ENCODE results near the gene PKD2.

PKD2 gene

GRCh38 chr4:88109123-88109881 lies 101.9 kb downstream of the PKD2 start:
- Histone ChIP-seq H4K91ac (ENCODE audit: low read length) (no peak overlapping the region), H3K9ac (ENCODE audit: low read length) (no peak overlapping the region)
- WGBS: 100% methylated on average over 3 of the region's 5 CpGs

GRCh38 chr4:88110826-88111225 lies 103.4 kb downstream of the PKD2 start:
- H3K27me3 ChIP-seq (ENCODE audit: control insufficient read depth in 1 of 2, insufficient read depth in 1 of 2, low read length in 2 of 2): no peaks in the 10 kb centered on the region
- H3K9ac ChIP-seq (ENCODE audit: low read length): no peak overlapping the region
- no peak overlapping the region for H3K27ac ChIP-seq (ENCODE audit: low read length, poor library complexity, severe bottlenecking)
- no peak overlapping the region for H4K8ac ChIP-seq (ENCODE audit: low read length)
- H2BK120ac ChIP-seq (ENCODE audit: low read depth, low read length): no peak overlapping the region
- no peak overlapping the region for H3K14ac ChIP-seq (ENCODE audit: low read length in 2 of 2)
- no peak overlapping the region for H2BK15ac ChIP-seq (ENCODE audit: low read depth, poor library complexity, severe bottlenecking)
- no peak overlapping the region for H4K91ac ChIP-seq (ENCODE audit: low read length)
- no peak overlapping the region for H3K4ac ChIP-seq (ENCODE audit: low read depth in 1 of 2, low read length in 2 of 2)
- no peak overlapping the region for H2AFZ ChIP-seq (ENCODE audit: low read depth, low read length)
- H2AK5ac ChIP-seq (ENCODE audit: low read length, severe bottlenecking): no peak overlapping the region
- 97% methylated on average over 2 of the region's 2 CpGs for WGBS
- H3K4me2 ChIP-seq (ENCODE audit: low read length, poor library complexity, severe bottlenecking): no peak overlapping the region
- peaks cover 6% of the 10 kb centered on the region for H3K4me1 ChIP-seq (ENCODE audit: control insufficient read depth, insufficient read depth, low read depth, low read length)
- no peak overlapping the region for H2BK12ac ChIP-seq (ENCODE audit: low read length in 2 of 2)
- H2BK5ac ChIP-seq (ENCODE audit: low read depth, low read length, poor library complexity, severe bottlenecking): no peak overlapping the region
- H3K4me3 ChIP-seq (ENCODE audit: insufficient read depth in 1 of 2, low read depth in 1 of 2, low read length in 2 of 2): no peak overlapping the region
- no peak for DNase-seq
- H3K79me1 ChIP-seq (replicated peaks; ENCODE audit: low read length, poor library complexity, severe bottlenecking): no peaks in the 10 kb centered on the region
- no peaks in the 10 kb centered on the region for H3K36me3 ChIP-seq (ENCODE audit: control insufficient read depth in 1 of 2, insufficient read depth in 2 of 2, low read depth in 1 of 2, low read length in 2 of 2)
- H3K18ac ChIP-seq (ENCODE audit: low read depth in 1 of 2, low read length in 2 of 2): no peak overlapping the region
- no peaks in the 10 kb centered on the region for H3K9me3 ChIP-seq (ENCODE audit: control insufficient read depth, low read length)
- no peak overlapping the region for H3K23ac ChIP-seq (ENCODE audit: low read length in 2 of 2)

More at GRCh38 chr4:88109123-88109881, 101.9 kb downstream of the PKD2 start:
- no peak overlapping the region for H3K4me3 ChIP-seq (ENCODE audit: insufficient read depth in 1 of 2, low read depth in 1 of 2, low read length in 2 of 2)
- H3K23ac ChIP-seq (ENCODE audit: low read length in 2 of 2): no peak overlapping the region
- no peak overlapping the region for H2AK5ac ChIP-seq (ENCODE audit: low read length, severe bottlenecking)
- peaks cover 6% of the 10 kb centered on the region for H3K4me1 ChIP-seq (ENCODE audit: control insufficient read depth, insufficient read depth, low read depth, low read length)
- no peaks in the 10 kb centered on the region for H3K79me1 ChIP-seq (replicated peaks; ENCODE audit: low read length, poor library complexity, severe bottlenecking)
- H3K4ac ChIP-seq (ENCODE audit: low read depth in 1 of 2, low read length in 2 of 2): no peak overlapping the region
- no peak overlapping the region for H2BK12ac ChIP-seq (ENCODE audit: low read length in 2 of 2)
- no peak overlapping the region for H2AFZ ChIP-seq (ENCODE audit: low read depth, low read length)
- H2BK120ac ChIP-seq (ENCODE audit: low read depth, low read length): no peak overlapping the region
- H3K36me3 ChIP-seq (ENCODE audit: control insufficient read depth in 1 of 2, insufficient read depth in 2 of 2, low read depth in 1 of 2, low read length in 2 of 2): no peaks in the 10 kb centered on the region
- H4K8ac ChIP-seq (ENCODE audit: low read length): no peak overlapping the region
- no peak overlapping the region for H3K27ac ChIP-seq (ENCODE audit: low read length, poor library complexity, severe bottlenecking)
- H3K14ac ChIP-seq (ENCODE audit: low read length in 2 of 2): no peak overlapping the region
- H2BK5ac ChIP-seq (ENCODE audit: low read depth, low read length, poor library complexity, severe bottlenecking): no peak overlapping the region
- no peak for DNase-seq
- H3K9me3 ChIP-seq (ENCODE audit: control insufficient read depth, low read length): no peaks in the 10 kb centered on the region
- H3K4me2 ChIP-seq (ENCODE audit: low read length, poor library complexity, severe bottlenecking): no peak overlapping the region
- no peak overlapping the region for H2BK15ac ChIP-seq (ENCODE audit: low read depth, poor library complexity, severe bottlenecking)
- no peaks in the 10 kb centered on the region for H3K27me3 ChIP-seq (ENCODE audit: control insufficient read depth in 1 of 2, insufficient read depth in 1 of 2, low read length in 2 of 2)
- H3K18ac ChIP-seq (ENCODE audit: low read depth in 1 of 2, low read length in 2 of 2): no peak overlapping the region

- Histone ChIP-seq H2BK12ac (ENCODE audit: low read length in 2 of 2) (no peak overlapping the region), H3K27ac (ENCODE audit: low read length, poor library complexity, severe bottlenecking) (no peak overlapping the region), H3K4me1 (ENCODE audit: control insufficient read depth, insufficient read depth, low read depth, low read length) (no peaks in the 10 kb centered on the region), H3K79me1 (replicated peaks; ENCODE audit: low read length, poor library complexity, severe bottlenecking) (no peaks in the 10 kb centered on the region), H3K4me3 (ENCODE audit: insufficient read depth in 1 of 2, low read depth in 1 of 2, low read length in 2 of 2) (no peak overlapping the region), H3K14ac (ENCODE audit: low read length in 2 of 2) (no peak overlapping the region), H3K4ac (ENCODE audit: low read depth in 1 of 2, low read length in 2 of 2) (no peak overlapping the region), H3K4me2 (ENCODE audit: low read length, poor library complexity, severe bottlenecking) (no peak overlapping the region), H2BK120ac (ENCODE audit: low read depth, low read length) (no peak overlapping the region), H3K9ac (ENCODE audit: low read length) (no peak overlapping the region), H4K91ac (ENCODE audit: low read length) (no peak overlapping the region), H3K18ac (ENCODE audit: low read depth in 1 of 2, low read length in 2 of 2) (no peak overlapping the region), H2BK5ac (ENCODE audit: low read depth, low read length, poor library complexity, severe bottlenecking) (no peak overlapping the region), H3K36me3 (ENCODE audit: control insufficient read depth in 1 of 2, insufficient read depth in 2 of 2, low read depth in 1 of 2, low read length in 2 of 2) (no peaks in the 10 kb centered on the region), H2BK15ac (ENCODE audit: low read depth, poor library complexity, severe bottlenecking) (no peak overlapping the region), H3K23ac (ENCODE audit: low read length in 2 of 2) (no peak overlapping the region), H3K27me3 (ENCODE audit: control insufficient read depth in 1 of 2, insufficient read depth in 1 of 2, low read length in 2 of 2) (no peaks in the 10 kb centered on the region), H3K9me3 (ENCODE audit: control insufficient read depth, low read length) (no peaks in the 10 kb centered on the region), H4K8ac (ENCODE audit: low read length) (no peak overlapping the region), H2AFZ (ENCODE audit: low read depth, low read length) (no peak overlapping the region), H2AK5ac (ENCODE audit: low read length, severe bottlenecking) (no peak overlapping the region)
- no peak for DNase-seq
- 91% methylated on average over 2 of the region's 5 CpGs for WGBS
These were observed 105.4 kb downstream of the PKD2 start for GRCh38 chr4:88112856-88113255.

- no peak overlapping the region for H3K27ac ChIP-seq (ENCODE audit: low read length, poor library complexity, severe bottlenecking)
- no peak overlapping the region for H3K18ac ChIP-seq (ENCODE audit: low read depth in 1 of 2, low read length in 2 of 2)
- no peak overlapping the region for H2BK15ac ChIP-seq (ENCODE audit: low read depth, poor library complexity, severe bottlenecking)
- no peak overlapping the region for H3K4me2 ChIP-seq (ENCODE audit: low read length, poor library complexity, severe bottlenecking)
- H3K79me1 ChIP-seq (replicated peaks; ENCODE audit: low read length, poor library complexity, severe bottlenecking): no peaks in the 10 kb centered on the region
- no peak overlapping the region for H2AFZ ChIP-seq (ENCODE audit: low read depth, low read length)
- no peak overlapping the region for H2BK5ac ChIP-seq (ENCODE audit: low read depth, low read length, poor library complexity, severe bottlenecking)
- WGBS: 98% methylated on average over 5 of the region's 5 CpGs
- no peak overlapping the region for H2AK5ac ChIP-seq (ENCODE audit: low read length, severe bottlenecking)
- H3K27me3 ChIP-seq (ENCODE audit: control insufficient read depth in 1 of 2, insufficient read depth in 1 of 2, low read length in 2 of 2): no peaks in the 10 kb centered on the region
- no peak overlapping the region for H3K9ac ChIP-seq (ENCODE audit: low read length)
- no peak overlapping the region for H2BK120ac ChIP-seq (ENCODE audit: low read depth, low read length)
- H4K8ac ChIP-seq (ENCODE audit: low read length): no peak overlapping the region
- H3K36me3 ChIP-seq (ENCODE audit: control insufficient read depth in 1 of 2, insufficient read depth in 2 of 2, low read depth in 1 of 2, low read length in 2 of 2): no peaks in the 10 kb centered on the region
- no peak for DNase-seq
- no peak overlapping the region for H2BK12ac ChIP-seq (ENCODE audit: low read length in 2 of 2)
- H3K4me1 ChIP-seq (ENCODE audit: control insufficient read depth, insufficient read depth, low read depth, low read length): no peaks in the 10 kb centered on the region
- H3K9me3 ChIP-seq (ENCODE audit: control insufficient read depth, low read length): peaks cover 9% of the 10 kb centered on the region
- H4K91ac ChIP-seq (ENCODE audit: low read length): no peak overlapping the region
- H3K4me3 ChIP-seq (ENCODE audit: insufficient read depth in 1 of 2, low read depth in 1 of 2, low read length in 2 of 2): no peak overlapping the region
- H3K23ac ChIP-seq (ENCODE audit: low read length in 2 of 2): no peak overlapping the region
- no peak overlapping the region for H3K14ac ChIP-seq (ENCODE audit: low read length in 2 of 2)
- no peak overlapping the region for H3K4ac ChIP-seq (ENCODE audit: low read depth in 1 of 2, low read length in 2 of 2)
These were observed 108.2 kb downstream of the PKD2 start for GRCh38 chr4:88115587-88115986.

Measured in mesenchymal stem cell (in vitro differentiated cells and primary cell).